A549 (cell line): ENCODE results near the gene RALBP1.

Experiments used
- BHLHE40 ChIP-seq: IDR thresholded peaks from 2 replicates; pipeline ENCODE4 v1.6.1; 2012; ENCODE audit warnings: low read depth, low read length, inconsistent platforms
- CBX8 ChIP-seq: fragments of 200-600 bp; sonication (generic); IDR thresholded peaks from 2 replicates; pipeline ENCODE4 v1.6.1; 2016
- ESRRA ChIP-seq: fragments of 150-350 bp; IDR thresholded peaks from 2 replicates; pipeline ENCODE4 v1.6.1; 2014; ENCODE audit warnings: mild to moderate bottlenecking, low read length, borderline replicate concordance
- JUN ChIP-seq, 2 experiments: fragments of >200 bp; sonication (Bioruptor Twin); formaldehyde crosslinking; IDR thresholded peaks; 2 replicates in 1 of 2; 3 replicates in 1 of 2; pipeline ENCODE4 v1.6.1; 2016 to 2017
- JUNB ChIP-seq: fragments of >200 bp; sonication (Bioruptor Twin); formaldehyde crosslinking; IDR thresholded peaks from 2 replicates; pipeline ENCODE4 v1.6.1; 2016
- KDM1A ChIP-seq: fragments of 200-600 bp; sonication (generic); IDR thresholded peaks from 2 replicates; pipeline ENCODE4 v1.6.1; 2016; ENCODE audit warnings: low read depth, mild to moderate bottlenecking
- NFE2L2 ChIP-seq: fragments of 150-350 bp; conservative IDR thresholded peaks from 2 replicates; pipeline ENCODE4 v1.6.1; 2014; ENCODE audit warnings: low read length
- POLR2A ChIP-seq: IDR thresholded peaks from 2 replicates; pipeline ENCODE4 v1.6.1; 2012; ENCODE audit warnings: mild to moderate bottlenecking, low read length
- RAD21 ChIP-seq, 2 experiments: fragments of >200 bp in 1 of 2; sonication (Bioruptor Twin) in 1 of 2; formaldehyde crosslinking in 1 of 2; IDR thresholded peaks in 1 of 2; conservative IDR thresholded peaks in 1 of 2; 2 replicates in 1 of 2; 3 replicates in 1 of 2; pipeline ENCODE4 v1.6.1; 2012 to 2018; ENCODE audit warnings: inconsistent platforms in 1 of 2
- REST ChIP-seq: fragments of 200-600 bp; sonication (generic); IDR thresholded peaks from 2 replicates; pipeline ENCODE4 v1.6.1; 2016; ENCODE audit warnings: antibody characterized with exemption, mild to moderate bottlenecking, moderate library complexity

- TF ChIP-seq POLR2A (no peak), KDM1A (no peak), RAD21 (conservative IDR thresholded peaks at IDR 0.05 in 1 of 2, IDR thresholded peaks at IDR 0.05 in 1 of 2) (no peak), JUNB (no peak), JUN (IDR thresholded peaks at IDR 0.05) (no peak), CBX8 (no peak), ESRRA (no peak), NFE2L2 (no peak), REST (no peak), BHLHE40 (no peak)
Observed at GRCh38 chr18:9570255-9570654, 94.9 kb downstream of the RALBP1 start.
